ENCODE data around the gene TDRD10.

TDRD10 gene

DNA sequence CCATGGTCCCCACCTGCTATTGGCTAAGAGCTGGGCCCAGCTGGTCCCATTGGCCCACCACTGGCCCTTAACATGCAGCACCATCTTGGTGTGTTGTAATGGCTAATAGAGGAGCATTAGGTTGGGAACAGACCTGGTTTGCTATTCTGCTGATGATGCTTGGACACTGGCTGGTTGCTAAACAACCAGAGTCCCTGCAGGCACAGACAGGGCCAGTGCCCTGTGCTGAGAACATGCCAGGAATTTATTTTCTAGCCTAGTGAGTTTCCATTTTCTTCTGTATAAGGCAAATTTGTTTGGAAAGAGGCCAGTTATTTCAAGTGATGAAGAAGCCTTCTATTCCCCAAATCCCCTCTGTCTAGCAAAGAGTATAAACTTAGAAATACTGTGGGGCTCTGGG is 42.9 kb upstream of the TDRD10 start:
- TF ChIP-seq, protein P1, sequence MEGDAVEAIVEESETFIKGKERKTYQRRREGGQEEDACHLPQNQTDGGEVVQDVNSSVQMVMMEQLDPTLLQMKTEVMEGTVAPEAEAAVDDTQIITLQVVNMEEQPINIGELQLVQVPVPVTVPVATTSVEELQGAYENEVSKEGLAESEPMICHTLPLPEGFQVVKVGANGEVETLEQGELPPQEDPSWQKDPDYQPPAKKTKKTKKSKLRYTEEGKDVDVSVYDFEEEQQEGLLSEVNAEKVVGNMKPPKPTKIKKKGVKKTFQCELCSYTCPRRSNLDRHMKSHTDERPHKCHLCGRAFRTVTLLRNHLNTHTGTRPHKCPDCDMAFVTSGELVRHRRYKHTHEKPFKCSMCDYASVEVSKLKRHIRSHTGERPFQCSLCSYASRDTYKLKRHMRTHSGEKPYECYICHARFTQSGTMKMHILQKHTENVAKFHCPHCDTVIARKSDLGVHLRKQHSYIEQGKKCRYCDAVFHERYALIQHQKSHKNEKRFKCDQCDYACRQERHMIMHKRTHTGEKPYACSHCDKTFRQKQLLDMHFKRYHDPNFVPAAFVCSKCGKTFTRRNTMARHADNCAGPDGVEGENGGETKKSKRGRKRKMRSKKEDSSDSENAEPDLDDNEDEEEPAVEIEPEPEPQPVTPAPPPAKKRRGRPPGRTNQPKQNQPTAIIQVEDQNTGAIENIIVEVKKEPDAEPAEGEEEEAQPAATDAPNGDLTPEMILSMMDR (IDR thresholded peaks at IDR 0.05; ENCODE audit: insufficient read depth, low read length, missing control alignments) = no peak
- ChIA-PET CTCF (interaction anchor here (0.9 to 1.5 kb wide), 2 partner anchors 22 to 29 kb away, joined by 3 read pairs; no protein-coding TSS in a partner anchor), POLR2A (no interaction called here)
- H3K4me3 ChIP-seq (ENCODE audit: low read depth, low read length) = no peak overlapping the region
- DNase-seq (ENCODE audit: low read depth, low spot score) = no peak

DNA sequence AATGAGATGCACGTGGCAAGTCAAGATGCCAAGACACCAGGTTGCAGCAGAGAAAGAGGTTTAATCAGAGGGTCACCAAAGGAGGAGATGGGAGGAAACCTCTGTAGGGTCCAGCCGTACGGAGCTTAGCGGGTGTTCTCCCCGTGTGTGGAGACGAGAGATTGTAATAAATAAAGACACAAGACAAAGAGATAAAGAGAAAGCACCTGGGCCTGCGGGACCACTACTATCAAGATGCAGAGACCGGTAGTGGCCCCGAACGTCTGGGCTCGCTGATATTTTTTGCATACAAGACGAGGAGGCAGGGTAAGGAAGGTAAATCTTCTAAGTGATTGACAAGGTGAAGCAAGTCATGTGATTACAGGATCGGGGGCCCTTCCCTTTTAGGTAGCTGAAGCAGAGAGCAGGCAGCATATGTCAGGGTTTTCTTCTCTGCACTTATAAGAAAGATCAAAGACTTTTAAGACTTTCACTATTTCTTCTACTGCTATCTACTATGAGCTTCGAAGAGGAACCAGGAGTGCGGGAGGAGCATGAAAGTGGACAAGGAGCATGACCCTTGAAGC is 41.2 kb upstream of the TDRD10 start:
- TF ChIP-seq, protein P1 (IDR thresholded peaks at IDR 0.05; ENCODE audit: insufficient read depth, low read length, missing control alignments) = no peak
- no peak for DNase-seq (ENCODE audit: low read depth, low spot score)
- no peak overlapping the region for H3K4me3 ChIP-seq (ENCODE audit: low read depth, low read length)
- POLR2A ChIA-PET = no interaction called here
- CTCF ChIA-PET = interaction anchor here (0.8 to 1.1 kb wide), 3 partner anchors 20 to 136 kb away, joined by 3 read pairs; no protein-coding TSS in a partner anchor

DNA sequence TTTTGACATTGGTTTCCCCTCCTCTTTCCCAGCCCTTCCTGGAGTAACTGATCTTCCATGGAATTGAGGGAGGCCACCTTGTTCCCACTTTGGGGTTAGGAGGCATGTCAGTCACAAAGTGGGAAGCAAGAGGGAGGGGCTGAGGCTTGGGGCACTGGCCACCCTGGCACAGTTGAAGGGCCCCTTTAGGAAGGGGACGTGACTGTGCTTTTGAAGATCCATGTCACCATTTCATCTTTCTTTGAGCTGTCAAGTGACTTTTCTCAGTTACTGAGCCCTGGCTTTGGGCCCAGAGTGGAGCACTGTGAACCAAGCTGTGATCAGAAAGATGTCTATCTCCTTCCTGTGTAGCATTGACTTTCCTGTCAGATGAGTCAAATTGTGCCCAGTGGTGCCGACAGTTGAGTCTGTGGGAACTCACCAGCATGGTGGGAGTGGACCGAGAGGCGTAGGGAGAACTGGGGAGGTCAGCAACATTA is 38.5 kb upstream of the TDRD10 start:
- ChIA-PET CTCF (interaction anchor here (0.8 to 4.1 kb wide), 8 partner anchors 13 to 553 kb away, joined by 3 to 24 read pairs (median 4); partner anchors contain the start of gene ATP8B2), POLR2A (interaction anchor here (0.6 to 1.1 kb wide), 3 partner anchors 10 to 731 kb away, joined by 3 to 4 read pairs (median 3); no protein-coding TSS in a partner anchor)
- TF ChIP-seq, protein P1 (IDR thresholded peaks at IDR 0.05; ENCODE audit: insufficient read depth, low read length, missing control alignments) = no peak
- DNase-seq (ENCODE audit: low read depth, low spot score) = no peak
- H3K4me3 ChIP-seq (ENCODE audit: low read depth, low read length) = no peak overlapping the region

DNA sequence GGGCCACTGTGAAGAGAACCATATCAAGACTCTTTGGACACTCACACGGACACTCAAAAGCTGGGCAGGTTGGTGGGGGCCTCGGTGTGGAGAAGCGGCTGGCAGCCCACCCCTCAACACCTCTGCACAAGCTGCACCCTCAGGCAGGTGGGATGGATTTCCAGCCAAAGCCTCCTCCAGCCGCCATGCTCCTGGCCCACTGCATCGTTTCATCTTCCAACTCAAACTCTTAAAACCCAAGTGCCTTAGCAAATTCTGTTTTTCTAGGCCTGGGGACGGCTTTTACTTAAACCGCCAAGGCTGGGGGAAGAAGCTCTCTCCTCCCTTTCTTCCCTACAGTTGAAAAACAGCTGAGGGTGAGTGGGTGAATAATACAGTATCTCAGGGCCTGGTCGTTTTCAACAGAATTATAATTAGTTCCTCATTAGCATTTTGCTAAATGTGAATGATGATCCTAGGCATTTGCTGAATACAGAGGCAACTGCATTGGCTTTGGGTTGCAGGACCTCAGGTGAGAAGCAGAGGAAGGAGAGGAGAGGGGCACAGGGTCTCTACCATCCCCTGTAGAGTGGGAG is 36.3 kb upstream of the TDRD10 start:
- TF ChIP-seq, protein P1 (IDR thresholded peaks at IDR 0.05; ENCODE audit: insufficient read depth, low read length, missing control alignments) = no peak
- POLR2A ChIA-PET = no interaction called here
- no peak for DNase-seq (ENCODE audit: low read depth, low spot score)
- H3K4me3 ChIP-seq (ENCODE audit: low read depth, low read length) = no peak overlapping the region
- CTCF ChIA-PET = interaction anchor here (0.6 to 4.1 kb wide), 4 partner anchors 11 to 133 kb away, joined by 3 to 24 read pairs (median 4); no protein-coding TSS in a partner anchor

DNA sequence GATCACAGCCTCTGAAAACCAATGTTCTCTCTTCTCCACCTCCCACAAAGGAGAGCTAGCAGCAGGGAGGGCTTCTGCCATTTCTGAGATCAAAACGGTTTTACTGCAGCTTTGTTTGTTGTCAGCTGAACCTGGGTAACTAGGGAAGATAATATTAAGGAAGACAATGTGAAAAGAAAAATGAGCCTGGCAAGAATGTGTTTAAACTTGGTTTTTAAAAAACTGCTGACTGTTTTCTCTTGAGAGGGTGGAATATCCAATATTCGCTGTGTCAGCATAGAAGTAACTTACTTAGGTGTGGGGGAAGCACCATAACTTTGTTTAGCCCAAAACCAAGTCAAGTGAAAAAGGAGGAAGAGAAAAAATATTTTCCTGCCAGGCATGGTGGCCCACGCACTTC is 35.8 kb upstream of the TDRD10 start:
- H3K4me3 ChIP-seq (ENCODE audit: low read depth, low read length) = no peak overlapping the region
- DNase-seq (ENCODE audit: low read depth, low spot score) = no peak
- ChIA-PET POLR2A (no interaction called here), CTCF (interaction anchor here (0.7 to 4.1 kb wide), 3 partner anchors 14 to 133 kb away, joined by 3 to 24 read pairs (median 4); no protein-coding TSS in a partner anchor)
- TF ChIP-seq, protein P1 (IDR thresholded peaks at IDR 0.05; ENCODE audit: insufficient read depth, low read length, missing control alignments) = no peak

DNA sequence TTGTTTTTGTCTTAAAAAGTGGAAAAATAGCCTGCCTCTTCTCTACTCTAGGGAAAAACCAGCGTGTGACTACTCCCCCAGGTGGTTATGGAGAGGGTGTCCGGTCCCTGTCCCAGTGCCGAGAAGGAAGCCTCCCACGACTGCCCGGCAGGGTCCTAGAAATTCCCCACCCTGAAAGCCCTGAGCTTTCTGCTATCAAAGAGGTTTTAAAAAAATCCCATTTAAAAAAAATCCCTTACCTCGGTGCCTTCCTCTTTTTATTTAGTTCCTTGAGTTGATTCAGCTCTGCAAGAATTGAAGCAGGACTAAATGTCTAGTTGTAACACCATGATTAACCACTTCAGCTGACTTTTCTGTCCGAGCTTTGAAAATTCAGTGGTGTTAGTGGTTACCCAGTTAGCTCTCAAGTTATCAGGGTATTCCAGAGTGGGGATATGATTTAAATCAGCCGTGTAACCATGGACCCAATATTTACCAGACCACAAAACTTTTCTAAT is 35.0 kb upstream of the TDRD10 start:
- no peak for DNase-seq (ENCODE audit: low read depth, low spot score)
- ChIA-PET CTCF (interaction anchor here (1.6 to 2.1 kb wide), 2 partner anchors 13 to 16 kb away, joined by 5 to 21 read pairs; no protein-coding TSS in a partner anchor), POLR2A (no interaction called here)
- H3K4me3 ChIP-seq (ENCODE audit: low read depth, low read length) = no peak overlapping the region
- TF ChIP-seq, protein P1 (IDR thresholded peaks at IDR 0.05; ENCODE audit: insufficient read depth, low read length, missing control alignments) = no peak
